ENCODE data around the gene TMEM235. TPM values are rescaled to one million over a fixed set of nuclear protein-coding genes. Genes with fewer than 3 reads are reported as not detected.

TMEM235 gene
- not detected in 5 replicates for total RNA-seq (2022; extraction: Qiagen RNA extraction)

GRCh38 chr17:78230996-78231935 is at the start of gene TMEM235:
Gene TMEM235 (plus strand): TSS chr17:78231631. CDS start chr17:78232024, 393 bp downstream.

GRCh38 chr17:78186692-78187595 is 44.5 kb upstream of the TMEM235 start, which contains the start of the genes AFMID and TK1:
Gene AFMID (plus strand): TSS chr17:78187362. CDS start chr17:78187371, 9 bp downstream.
Gene TK1 (minus strand): TSS chr17:78187052. CDS start chr17:78186994, 58 bp downstream.

GRCh38 chr17:78214016-78214705 is 17.3 kb upstream of the TMEM235 start, which contains the start of gene BIRC5:
Gene BIRC5 (plus strand): TSS chr17:78214253. CDS start chr17:78214317, 64 bp downstream.

Other genes starting within 250 kb of the TMEM235 start
- gene TMC6, start 102.9 kb upstream of the TMEM235 start, total RNA-seq (2022; extraction: Qiagen RNA extraction) = 8.3 to 12.5 TPM (median 10.2 TPM) in 5 replicates
- 0.17 to 0.51 TPM (median 0.22 TPM) in 5 replicates for gene TMC8, start 100.9 kb upstream of the TMEM235 start, total RNA-seq (2022; extraction: Qiagen RNA extraction)
- gene C17orf99, start 85.2 kb upstream of the TMEM235 start, total RNA-seq (2022; extraction: Qiagen RNA extraction) = not detected in 5 replicates
- 129 to 201 TPM (median 183 TPM) in 5 replicates for gene SYNGR2, start 63.0 kb upstream of the TMEM235 start, total RNA-seq (2022; extraction: Qiagen RNA extraction)
- 228 to 274 TPM (median 238 TPM) in 5 replicates for gene TK1, start 44.6 kb upstream of the TMEM235 start, total RNA-seq (2022; extraction: Qiagen RNA extraction)
- 37.6 to 50.4 TPM (median 39.4 TPM) in 5 replicates for gene AFMID, start 44.3 kb upstream of the TMEM235 start, total RNA-seq (2022; extraction: Qiagen RNA extraction)
- gene BIRC5, start 17.4 kb upstream of the TMEM235 start, total RNA-seq (2022; extraction: Qiagen RNA extraction) = 95.0 to 106 TPM (median 105 TPM) in 5 replicates
- gene SOCS3, start 128.4 kb downstream of the TMEM235 start, total RNA-seq (2022; extraction: Qiagen RNA extraction) = 30.9 to 36.8 TPM (median 33.0 TPM) in 5 replicates
- gene PGS1, start 147.0 kb downstream of the TMEM235 start, total RNA-seq (2022; extraction: Qiagen RNA extraction) = 21.0 to 26.4 TPM (median 22.8 TPM) in 5 replicates

Measured in A549 treated with Hydrocortisone at 1 μM for 4 hours (cell line).